Stimulated activated CD4-positive, alpha-beta T cell treated with anti-CD3 and anti-CD28 coated beads, Interleukin-12 subunit alpha, Interleukin-12 subunit beta, amount 100 ng/mL, for 4 hours (primary cell): ENCODE measurements around the gene TRIO.
"Not testable (repeated sequence)": the region's sequence is repeated elsewhere in the genome, so short reads cannot be mapped to it uniquely, and the experiment has no call there.

Source experiments
- DNase-seq: peaks from one replicate; pipeline ENCODE4 v3.0.0-alpha.2; 2020

Gene TRIO

DNA sequence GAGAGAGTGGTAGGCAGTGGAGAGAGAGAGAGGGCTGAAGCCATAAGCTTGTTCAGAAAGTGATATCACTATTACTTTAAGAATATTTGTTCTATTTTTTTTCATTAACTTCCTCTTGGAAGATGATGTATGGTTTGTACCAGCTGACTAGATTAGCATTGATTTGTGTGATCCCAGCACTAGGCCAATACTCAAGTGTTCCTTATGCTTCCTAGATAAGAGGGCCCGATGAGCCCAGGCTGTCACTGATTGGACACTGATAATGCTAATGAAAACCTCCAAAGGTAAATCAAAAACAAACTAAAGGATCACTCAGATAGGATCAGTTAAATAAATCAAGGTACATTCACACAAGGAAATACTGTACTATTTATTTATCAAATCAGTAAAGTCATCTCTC lies 385.8 kb downstream of the TRIO start:
- no peak for DNase-seq

DNA sequence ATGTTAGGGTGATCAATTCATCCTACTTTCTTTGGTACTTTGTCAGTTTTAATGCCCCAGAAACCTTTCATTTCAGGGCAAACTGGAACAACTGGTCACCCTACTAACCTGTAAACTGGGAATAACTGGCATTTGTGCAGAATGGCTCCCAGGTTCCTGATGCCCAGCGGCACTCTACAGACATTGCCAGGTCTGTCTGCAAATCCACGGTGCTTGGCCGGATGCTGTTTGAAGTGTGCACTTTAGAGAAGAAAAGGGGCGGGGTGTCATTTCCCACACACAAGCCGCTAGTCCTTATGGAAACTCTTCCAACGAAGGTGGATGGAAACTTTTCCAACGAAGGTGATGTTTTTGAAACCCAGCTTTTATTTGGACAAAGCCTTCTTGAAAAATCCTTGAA lies 388.5 kb downstream of the TRIO start:
- DNase-seq, result no peak

DNA sequence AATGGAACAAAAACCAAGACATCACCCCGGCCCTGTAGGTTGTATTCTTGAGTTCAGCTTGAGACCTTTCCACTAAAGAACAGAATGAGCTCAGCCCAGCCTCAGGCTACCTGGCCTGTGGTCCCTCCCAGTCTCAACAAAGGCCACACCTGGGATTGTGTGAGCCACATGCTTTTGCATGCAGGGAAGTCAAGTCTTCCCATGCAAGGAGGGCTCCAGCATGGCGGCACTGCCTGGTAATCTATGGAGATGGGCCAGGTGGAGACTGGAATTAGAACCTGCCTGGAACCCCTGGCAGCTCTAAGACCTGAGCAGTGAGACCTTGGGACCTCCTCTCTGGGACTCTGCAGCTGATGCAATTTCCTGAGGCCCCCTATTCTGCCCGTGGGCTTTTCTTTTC lies 389.0 kb downstream of the TRIO start:
- DNase-seq, result no peak

DNA sequence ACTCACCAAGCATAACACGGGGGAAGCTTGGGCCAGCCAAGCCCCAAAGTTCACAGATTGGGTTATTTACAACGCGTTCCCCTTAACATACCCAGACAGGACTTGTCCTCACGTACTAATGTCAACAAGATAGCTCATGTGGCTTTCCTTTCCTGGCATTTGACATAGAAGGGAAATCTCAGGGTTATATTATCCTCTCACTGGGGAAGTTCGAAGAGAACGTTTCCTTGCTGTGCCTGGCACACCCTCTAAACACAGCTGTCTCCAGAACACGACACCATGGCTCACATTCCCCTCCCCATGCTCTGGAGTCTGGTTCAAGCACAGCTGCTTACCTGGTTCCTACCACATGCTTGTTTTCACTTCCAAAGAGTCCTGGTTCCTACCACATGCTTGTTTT lies 391.6 kb downstream of the TRIO start:
- DNase-seq, result no peak

DNA sequence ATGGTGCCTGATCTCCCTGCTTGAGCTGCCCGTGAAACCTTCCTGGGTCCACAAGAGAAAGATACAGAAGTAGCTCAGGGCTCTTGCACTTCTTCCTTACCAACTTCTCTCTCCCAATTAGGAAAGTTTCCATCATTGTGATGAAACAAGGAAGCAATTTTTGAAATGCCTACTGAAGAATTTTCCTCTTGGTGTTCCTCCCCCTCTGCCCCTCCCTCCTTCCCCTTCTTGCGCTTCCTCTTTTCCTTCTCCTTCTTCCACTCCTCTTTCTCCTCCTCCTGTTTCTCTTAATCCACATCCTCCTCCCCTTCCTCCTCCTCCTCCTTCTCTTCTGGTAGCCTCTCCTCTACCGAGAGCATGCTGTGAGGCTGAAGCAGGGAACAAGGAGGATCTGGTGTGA lies 402.2 kb downstream of the TRIO start:
- no peak for DNase-seq

DNA sequence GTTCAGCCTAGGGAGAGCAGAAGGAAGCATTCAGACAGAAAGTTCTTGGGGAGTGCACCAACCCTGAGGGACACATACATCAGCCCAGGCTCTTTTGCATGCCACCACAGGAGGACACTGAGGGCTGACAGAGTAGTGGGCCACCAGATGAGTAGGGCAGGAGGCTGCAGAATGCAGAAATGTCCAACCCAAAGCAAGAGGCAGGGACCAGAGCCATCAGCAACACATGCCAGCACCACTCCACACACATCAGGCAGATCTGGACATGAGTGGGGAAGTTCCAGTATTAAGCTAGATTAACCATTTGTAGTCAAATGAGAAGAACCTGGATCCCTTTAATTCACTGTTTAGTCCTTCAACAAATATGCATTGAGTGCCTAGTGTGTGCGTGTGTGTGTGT lies 402.7 kb downstream of the TRIO start:
- no peak for DNase-seq

DNA sequence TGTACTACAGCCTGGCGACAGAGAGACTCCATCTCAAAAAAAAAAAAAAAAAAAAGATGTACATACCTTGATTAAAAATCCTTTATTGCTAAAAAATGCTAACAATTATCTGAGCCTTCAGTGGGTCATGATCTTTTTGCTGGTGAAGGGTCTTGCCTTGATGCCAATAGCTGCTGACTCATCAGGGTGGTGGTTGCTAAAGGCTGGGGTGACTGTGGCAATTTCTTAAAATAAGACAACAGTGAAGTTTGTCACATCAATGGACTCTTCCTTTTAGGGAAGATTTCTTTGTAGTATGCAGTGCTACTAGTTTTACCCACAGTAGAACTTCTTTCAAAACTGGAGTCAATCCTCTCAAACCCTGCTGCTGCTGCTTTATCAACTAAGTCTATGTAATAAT lies 404.5 kb downstream of the TRIO start:
- no peak for DNase-seq

DNA sequence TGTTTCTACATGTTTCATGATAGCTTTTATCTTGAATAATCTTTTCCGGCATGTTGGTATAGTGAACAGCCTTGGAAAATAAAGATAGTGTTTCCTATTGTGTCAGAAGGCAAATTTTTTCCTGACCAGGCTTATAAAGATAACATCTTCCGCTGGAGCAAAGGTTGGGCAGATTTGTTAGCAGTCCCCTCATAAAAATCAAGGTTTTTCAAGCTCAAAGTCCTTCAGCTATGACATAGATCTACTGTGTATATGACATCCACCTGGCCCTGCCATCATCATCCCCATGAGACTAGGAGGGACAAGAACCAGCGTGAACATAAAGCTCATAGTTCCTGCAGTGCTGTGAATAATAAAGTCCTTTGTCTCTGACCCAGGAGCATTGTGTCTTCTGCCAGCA lies 408.1 kb downstream of the TRIO start:
- no peak for DNase-seq

DNA sequence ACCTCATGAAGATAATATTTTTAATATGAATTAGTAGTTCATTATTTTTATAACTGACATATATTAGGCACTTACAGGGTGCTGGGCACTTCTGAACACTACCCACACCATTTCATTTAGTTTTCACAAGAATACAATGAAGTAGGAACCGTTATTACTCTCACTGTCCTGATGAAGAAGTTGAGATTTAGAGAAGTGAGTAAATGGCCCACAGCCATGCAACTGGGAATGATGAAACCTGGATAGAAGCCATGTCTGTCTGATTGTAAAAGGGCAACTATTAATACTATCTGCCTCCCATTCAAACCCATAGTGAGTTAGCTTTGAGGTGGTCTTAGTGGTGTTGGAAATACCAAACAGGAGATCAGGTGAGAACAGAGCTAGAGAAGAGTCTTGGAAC lies 408.9 kb downstream of the TRIO start:
- DNase-seq, result no peak

DNA sequence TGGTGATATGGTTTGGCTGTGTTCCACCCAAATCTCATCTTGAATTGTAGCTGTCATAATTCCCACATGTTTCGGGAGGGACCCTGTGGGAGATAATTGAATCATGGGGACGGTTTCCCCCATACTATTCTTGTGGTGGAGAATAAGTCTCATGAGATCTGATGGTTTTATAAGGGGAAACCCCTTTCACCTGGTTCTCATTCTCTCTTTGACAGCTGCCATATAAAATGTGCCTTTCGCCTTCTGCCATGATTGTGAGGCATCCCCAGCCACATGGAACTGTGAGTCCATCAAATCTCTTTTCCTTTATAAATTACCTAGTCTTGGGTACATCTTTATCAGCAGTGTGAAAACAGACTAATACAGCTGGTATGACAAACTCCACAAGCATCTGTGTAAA lies 411.1 kb downstream of the TRIO start:
- not testable (repeated sequence) for DNase-seq

DNA sequence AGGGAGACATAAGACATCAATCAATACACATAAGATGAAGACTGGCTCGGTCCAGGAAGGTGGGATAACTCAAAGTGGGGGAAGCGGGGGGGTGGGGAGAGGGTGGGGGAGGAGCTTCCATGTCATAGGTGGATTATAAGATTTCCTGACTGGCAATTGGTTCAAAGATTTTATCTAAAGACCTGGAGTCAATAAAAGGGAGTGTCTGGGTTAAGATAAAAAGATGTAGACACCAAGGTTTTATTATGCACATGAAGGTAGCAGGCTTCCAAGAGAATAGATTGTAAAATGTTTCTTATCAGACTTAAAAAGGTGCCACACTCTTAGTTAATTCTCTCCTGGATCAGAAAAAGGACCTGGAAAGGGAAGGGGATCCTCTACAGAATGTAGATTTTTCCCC lies 412.9 kb downstream of the TRIO start:
- DNase-seq, result no peak

DNA sequence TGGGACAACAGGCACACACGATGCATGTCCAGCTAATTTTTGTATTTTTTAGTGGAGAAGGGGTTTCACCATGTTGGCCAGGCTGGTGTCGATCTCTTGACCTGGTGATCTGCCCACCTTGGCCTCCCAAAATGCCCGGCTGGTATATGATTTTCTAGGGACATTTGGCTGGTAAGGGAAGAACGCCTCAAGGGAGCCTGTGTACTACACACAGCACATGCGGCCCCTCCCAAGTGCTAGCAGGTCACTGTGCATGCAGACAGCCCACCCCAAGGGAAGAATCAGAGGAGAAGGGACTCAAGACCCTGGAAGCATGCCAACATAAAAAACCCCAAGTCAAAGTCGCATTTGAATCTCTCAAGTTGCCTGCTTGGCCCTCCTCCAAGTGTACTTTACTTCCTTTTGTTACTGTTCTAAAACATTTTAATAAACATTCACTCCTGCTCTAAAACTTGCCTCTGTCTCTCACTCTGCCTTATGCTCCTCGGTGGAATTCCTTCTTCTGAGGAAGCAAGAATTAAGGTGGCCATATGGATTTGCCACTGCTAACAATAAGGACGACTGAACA lies 414.1 kb downstream of the TRIO start:
- no peak for DNase-seq

DNA sequence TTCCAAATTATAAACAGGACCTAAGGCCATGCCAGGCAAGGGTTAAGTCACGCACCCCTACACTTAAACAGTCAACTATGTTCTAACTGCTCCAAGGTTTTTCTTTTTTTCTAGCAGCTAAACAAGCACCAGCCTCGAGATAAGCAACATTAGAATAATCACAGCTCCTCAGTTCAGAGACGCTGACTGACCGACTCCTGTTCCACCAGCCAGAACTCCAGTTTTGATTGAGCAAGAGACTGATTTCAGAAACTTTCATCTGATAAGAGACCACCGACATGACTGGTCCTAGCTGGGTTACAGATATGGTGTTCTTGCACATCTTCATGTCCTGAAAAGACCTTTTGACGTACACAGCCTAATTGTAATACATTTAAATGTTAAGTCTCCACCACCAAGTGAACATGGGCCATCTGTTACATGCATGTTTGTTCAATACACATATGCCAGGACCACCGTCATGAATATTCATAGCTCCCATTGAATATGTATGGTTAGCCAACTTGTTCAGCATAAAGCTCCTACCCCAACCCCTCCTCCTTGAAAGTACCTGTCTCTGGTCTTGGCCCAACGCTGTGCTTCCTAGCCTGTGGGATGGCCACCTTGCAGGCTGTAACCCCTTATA lies 414.8 kb downstream of the TRIO start:
- DNase-seq, result no peak
